Measurements from ENCODE around the gene BRD2. TPM values are rescaled to one million over a fixed set of nuclear protein-coding genes. Genes with fewer than 3 reads are reported as not detected.
A peak's percentile ranks its signal among the peaks of the same experiment; 100 is the strongest.

BRD2 gene
- total RNA-seq, 4 donors from 2014 or later, result 97.5 to 130 (median 119) TPM

GRCh38 chr6:32982702-32983492 is 14.5 kb downstream of the BRD2 start:
- TF ChIP-seq CTCF (IDR thresholded peaks at IDR 0.05) (no peak), POLR2A (IDR thresholded peaks at IDR 0.05) (no peak)
- no peak overlapping the region for H3K4me3 ChIP-seq (ENCODE audit: low read depth, poor library complexity, severe bottlenecking)
- DNase-seq (ENCODE audit: low spot score in 2 of 2), result no peak
- WGBS, 2 donors, result 55 to 64% methylated on average over 6 of the region's 6 CpGs
- intact Hi-C loops (cut with DNase I; ENCODE audit: low total_unique reads), result loop anchor here (10.0 kb wide), 1 partner anchor 98 kb away; no protein-coding TSS in a partner anchor

GRCh38 chr6:32983493-32983848 is 15.1 kb downstream of the BRD2 start:
- no peak for TF ChIP-seq POLR2A (IDR thresholded peaks at IDR 0.05)
- TF ChIP-seq CTCF (IDR thresholded peaks at IDR 0.05), result no peak
- DNase-seq (ENCODE audit: low spot score in 2 of 2), result no peak
- WGBS, 2 donors, result 81 to 86% methylated on average over 1 of the region's 1 CpG
- no peak overlapping the region for H3K4me3 ChIP-seq (ENCODE audit: low read depth, poor library complexity, severe bottlenecking)
- intact Hi-C loops (cut with DNase I; ENCODE audit: low total_unique reads), result loop anchor here (10.0 kb wide), 1 partner anchor 99 kb away; no protein-coding TSS in a partner anchor

- DNase-seq (ENCODE audit: low spot score in 2 of 2), result no peak
- intact Hi-C loops (cut with DNase I; ENCODE audit: low total_unique reads), result loop anchor here (10.0 kb wide), 1 partner anchor 99 kb away; no protein-coding TSS in a partner anchor
- TF ChIP-seq CTCF (IDR thresholded peaks at IDR 0.05) (no peak), POLR2A (IDR thresholded peaks at IDR 0.05) (no peak)
- H3K4me3 ChIP-seq (ENCODE audit: low read depth, poor library complexity, severe bottlenecking), result no peak overlapping the region
- 33 to 37% methylated on average over 3 of the region's 3 CpGs for WGBS, 2 donors
Observed at GRCh38 chr6:32983964-32984621, 15.7 kb downstream of the BRD2 start.

- peak; percentile 88 to 98 for DNase-seq (ENCODE audit: low spot score in 2 of 2)
- WGBS, 2 donors, result 11 to 15% methylated on average over 9 of the region's 9 CpGs
- TF ChIP-seq POLR2A (IDR thresholded peaks at IDR 0.05) (no peak), CTCF (IDR thresholded peaks at IDR 0.05) (peak in 1 of 3 donors; percentile 79)
- H3K4me3 ChIP-seq (ENCODE audit: low read depth, poor library complexity, severe bottlenecking), result no peak overlapping the region
- intact Hi-C loops (cut with DNase I; ENCODE audit: low total_unique reads), result loop anchor here (10.0 kb wide), 1 partner anchor 100 kb away; no protein-coding TSS in a partner anchor
Observed at GRCh38 chr6:32984622-32985389, 16.4 kb downstream of the BRD2 start.

- DNase-seq (ENCODE audit: low spot score in 2 of 2), result no peak
- no peak overlapping the region for H3K4me3 ChIP-seq (ENCODE audit: low read depth, poor library complexity, severe bottlenecking)
- intact Hi-C loops (cut with DNase I; ENCODE audit: low total_unique reads), result loop anchor here (10.0 kb wide), 1 partner anchor 105 kb away; no protein-coding TSS in a partner anchor
- WGBS, 2 donors, result 90% methylated on average over 1 of the region's 1 CpG
- TF ChIP-seq POLR2A (IDR thresholded peaks at IDR 0.05) (no peak), CTCF (IDR thresholded peaks at IDR 0.05) (no peak)
Observed at GRCh38 chr6:32989368-32989767, 21.0 kb downstream of the BRD2 start.
